Stimulated activated CD4-positive, alpha-beta T cell treated with anti-CD3 and anti-CD28 coated beads, TNF-alpha, amount 100 ng/mL, for 1 hour (primary cell): Measurements from ENCODE around the gene DNASE2.

ENCODE experiments used
- DNase-seq, 3 donors: peaks; one replicate each; pipeline ENCODE4 v3.0.0-alpha.2; 2020; ENCODE audit warnings: low read depth in 3 of 3, low spot score in 1 of 3

The DNASE2 gene

GRCh38 chr19:12834976-12835757 is 46.1 kb downstream of the DNASE2 start:
- DNase-seq, result no peak

- DNase-seq, result no peak
Measured at GRCh38 chr19:12834566-12834943, 46.7 kb downstream of the DNASE2 start, which contains the start of gene RTBDN. Gene RTBDN (minus strand): TSS chr19:12834579. CDS start chr19:12829979, 4,600 bp downstream.

GRCh38 chr19:12833738-12834565 is 47.3 kb downstream of the DNASE2 start:
- DNase-seq, result no peak

DNA sequence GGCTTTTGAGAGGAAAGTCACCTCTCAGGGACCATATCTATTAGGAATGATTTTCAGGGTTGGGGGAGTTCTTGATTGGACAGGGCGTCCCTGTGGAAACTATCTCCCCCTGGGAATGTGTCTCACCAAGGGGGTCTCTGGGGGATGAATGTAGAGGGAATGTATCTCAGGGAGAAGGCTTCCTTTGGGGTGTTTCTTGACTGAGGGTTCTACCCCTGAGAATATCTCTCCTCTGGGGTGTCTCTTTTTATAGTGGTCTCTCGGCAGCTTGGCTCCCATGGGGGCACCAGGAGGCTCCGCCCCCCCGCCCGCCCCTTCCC is 47.9 kb downstream of the DNASE2 start:
- DNase-seq, result no peak

DNA sequence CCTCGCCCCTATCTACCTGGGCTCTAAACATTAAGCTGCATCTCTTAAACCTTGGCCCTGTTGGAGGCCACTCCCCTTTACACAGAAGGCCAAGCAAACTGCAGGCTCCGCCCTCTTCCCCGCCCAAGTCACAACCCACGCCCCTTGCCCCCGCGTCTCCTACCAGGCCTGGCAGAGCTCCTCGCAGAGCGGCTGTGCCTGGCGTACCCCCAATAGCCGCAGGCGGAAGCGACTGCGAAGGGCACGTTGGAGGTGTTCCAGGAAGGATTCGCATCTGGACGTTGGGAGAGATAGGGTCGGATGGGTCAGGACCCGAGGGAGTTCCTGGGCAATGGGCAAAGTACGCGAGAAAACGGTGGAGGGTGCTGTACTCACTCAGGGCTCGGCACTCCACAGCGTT is 52.8 kb downstream of the DNASE2 start:
- DNase-seq, result no peak

DNA sequence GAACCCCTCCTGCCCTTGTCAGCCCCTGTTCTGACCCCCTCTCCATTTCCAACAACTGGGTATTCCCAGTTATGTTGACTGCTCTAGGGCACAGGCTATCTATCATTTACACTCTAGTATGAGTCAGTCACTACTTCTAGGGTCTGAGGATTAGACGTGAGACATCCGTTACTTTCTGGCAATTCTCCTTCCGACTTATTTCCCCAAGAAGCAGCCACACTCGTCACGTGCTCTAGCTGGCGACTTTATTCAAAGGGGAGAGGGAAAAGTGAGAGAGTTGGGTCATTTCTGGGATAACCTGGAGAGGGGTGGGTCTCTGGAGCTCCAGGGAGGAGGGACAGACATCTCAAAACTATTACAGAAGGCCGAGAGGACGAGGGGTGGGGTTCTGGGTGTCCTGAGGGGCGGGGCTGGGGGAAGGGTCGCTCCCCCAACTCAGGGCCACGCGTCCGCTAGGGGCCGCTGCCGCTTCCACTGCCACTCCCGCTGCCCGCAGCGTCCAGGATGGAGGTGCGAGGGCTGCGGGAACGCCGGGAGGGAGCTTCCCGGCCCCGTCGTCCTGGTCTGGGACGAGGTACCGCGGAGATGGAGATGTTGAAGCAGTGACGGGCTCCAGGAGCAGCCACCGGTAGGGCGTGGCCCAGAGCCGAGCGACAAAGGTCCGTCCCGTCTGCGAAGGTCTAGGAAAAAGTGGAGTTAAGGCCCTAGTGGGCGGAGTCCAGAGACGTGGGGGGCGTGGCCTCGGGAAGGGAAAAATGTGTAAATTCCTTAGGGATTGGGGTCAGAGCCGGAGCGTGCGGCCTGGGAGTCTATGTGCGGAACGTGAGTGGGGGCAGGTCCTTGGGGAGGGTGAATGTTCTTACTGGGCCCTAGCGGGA is 55.8 kb downstream of the DNASE2 start:
- no peak for DNase-seq
